Stomach (tissue), 9 donors: ENCODE data around the gene CRACR2A. TPM values are rescaled to one million over a fixed set of nuclear protein-coding genes. Genes with fewer than 3 reads are reported as not detected.
A peak's percentile ranks its signal among the peaks of the same experiment; 100 is the strongest.

Source experiments
- DNase-seq, 2 donors: peaks; one replicate each; pipeline versions ENCODE4 v3.0.0 to v3.0.0-alpha.2; 2013 to 2019
- H3K27ac ChIP-seq, 5 donors: fragments of 200-600 bp in 4 of 5; sonication (generic) in 4 of 5; one replicate each; pipeline ENCODE4 v1.5.1; 2013 to 2019; ENCODE audit warnings: mild to moderate bottlenecking in 1 of 5, moderate library complexity in 1 of 5
- H3K27me3 ChIP-seq, 3 donors: fragments of 200-600 bp; sonication (generic); one replicate each; pipeline ENCODE4 v1.5.1; 2017 to 2019; ENCODE audit warnings: mixed run types in 1 of 3
- H3K36me3 ChIP-seq, 4 donors: fragments of 200-600 bp; sonication (generic); 1 replicate in 3 of 4; 2 replicates in 1 of 4; pipeline ENCODE4 v1.5.1; 2016 to 2019
- H3K4me1 ChIP-seq, 4 donors: fragments of 200-600 bp; sonication (generic); one replicate each; pipeline ENCODE4 v1.5.1; 2016 to 2019
- H3K4me3 ChIP-seq, 4 donors: fragments of 200-600 bp; sonication (generic) in 3 of 4; one replicate each; pipeline ENCODE4 v1.5.1; 2016 to 2019; ENCODE audit warnings: mild to moderate bottlenecking in 1 of 4
- H3K9me3 ChIP-seq, 4 donors: fragments of 200-600 bp; sonication (generic); one replicate each; pipeline ENCODE4 v1.5.1; 2016 to 2019
- EP300 ChIP-seq: sonication (generic); formaldehyde crosslinking; IDR thresholded peaks from one replicate; pipeline ENCODE4 v1.6.1; 2017; ENCODE audit warnings: antibody characterized with exemption
- POLR2A ChIP-seq, 4 donors: fragments of 450-650 bp; IDR thresholded peaks; one replicate each; pipeline ENCODE4 v1.6.1; 2016; ENCODE audit warnings: antibody characterized with exemption in 4 of 4, control low read depth in 2 of 4, mild to moderate bottlenecking in 1 of 4, moderate library complexity in 1 of 4
- POLR2AphosphoS5 ChIP-seq, 3 donors: sonication (generic); formaldehyde crosslinking; IDR thresholded peaks; one replicate each; pipeline ENCODE4 v1.6.1; 2016; ENCODE audit warnings: antibody characterized with exemption in 3 of 3
- WGBS, 5 donors: extraction: QIAGEN DNeasy Blood & Tissue Kit in 3 of 5; methylation state at CpG; one replicate each; pipeline versions ENCODE4 v1.1.5 to v1.1.7; 2013 to 2018; 5-methylcytosine and 5-hydroxymethylcytosine counted together
- intact Hi-C: fragments of 100-400 bp; cut with DNase I; formaldehyde crosslinking; loops from one replicate; pipeline ENCODE4 v1.15.1; 2023; ENCODE audit warnings: low total_unique reads
- polyA plus RNA-seq, 3 donors: library from polyadenylated mRNA; stranded (reverse); fragments of 200-250 nt; gene quantifications; one replicate each; pipeline ENCODE4 v1.2.3, GENCODE V29; 2013
- total RNA-seq, 5 donors: library from RNA; depleted of rRNA; stranded (reverse); fragments of >200 nt; gene quantifications; one replicate each; pipeline versions ENCODE4 v1.1.0 to v1.2.3, GENCODE V29; 2014 to 2016
- TF ChIP-seq, protein P1 (sequence below), 7 experiments: fragments of 450-650 bp in 4 of 7; fragments of 200-600 bp in 3 of 7; sonication (generic) in 3 of 7; IDR thresholded peaks; one replicate each; pipeline ENCODE4 v1.5.1; 2016 to 2019; ENCODE audit warnings: antibody characterized with exemption in 7 of 7, control low read depth in 2 of 7, mild to moderate bottlenecking in 1 of 7
- donor health status: healthy with polysubstance abuse.
- donor health status: Bipolar disorder and iron deficiency.
- donor health status: healthy.

Gene CRACR2A
- total and polyA plus RNA-seq, 8 donors = 0.15 to 66.6 (median 3.1) TPM

DNA sequence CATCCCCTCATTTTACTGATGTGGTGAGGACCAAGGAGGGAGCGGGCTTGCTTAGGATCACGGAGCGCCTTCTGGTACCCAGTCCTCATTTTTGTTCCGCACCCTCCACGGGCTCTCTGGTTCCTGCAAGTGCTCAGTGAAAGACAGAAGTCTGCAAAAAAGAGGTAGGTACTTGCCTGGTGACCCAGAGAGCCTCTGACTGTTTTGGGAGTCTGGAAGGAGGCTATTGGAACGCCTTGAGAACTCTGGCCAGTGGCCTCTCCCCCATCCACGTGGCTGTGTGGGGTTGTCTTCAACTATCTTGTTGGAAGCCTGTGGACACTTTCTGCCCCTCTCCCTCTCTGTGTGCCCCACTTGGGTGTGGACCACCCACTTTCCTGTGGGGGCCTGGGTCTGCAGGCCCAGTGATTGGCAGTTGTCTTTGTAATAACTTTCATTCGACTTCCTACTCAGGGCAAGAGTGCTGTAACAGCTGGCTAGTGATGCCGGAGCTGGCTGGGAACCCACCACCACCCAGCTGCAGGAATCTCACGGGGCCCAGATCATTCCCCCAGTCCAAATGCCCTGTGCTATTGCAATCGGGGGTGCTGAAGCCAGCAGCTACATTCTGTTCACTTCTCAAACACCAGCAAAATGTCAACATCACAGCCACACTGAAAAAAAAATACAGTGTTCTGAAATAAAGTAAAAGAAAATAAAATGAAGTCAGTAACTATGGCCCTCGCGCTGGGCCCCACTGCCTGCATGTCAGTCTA is 139.1 kb downstream of the CRACR2A start:
- Histone ChIP-seq H3K9me3 (no peaks in the 10 kb centered on the region), H3K27ac (no peak overlapping the region), H3K4me1 (no peaks in the 10 kb centered on the region), H3K27me3 (no peaks in the 10 kb centered on the region), H3K36me3 (peaks cover 0 to 12% (median 11%) of the 10 kb centered on the region in 4 donors), H3K4me3 (no peak overlapping the region)
- no peak for DNase-seq
- TF ChIP-seq, protein P1, sequence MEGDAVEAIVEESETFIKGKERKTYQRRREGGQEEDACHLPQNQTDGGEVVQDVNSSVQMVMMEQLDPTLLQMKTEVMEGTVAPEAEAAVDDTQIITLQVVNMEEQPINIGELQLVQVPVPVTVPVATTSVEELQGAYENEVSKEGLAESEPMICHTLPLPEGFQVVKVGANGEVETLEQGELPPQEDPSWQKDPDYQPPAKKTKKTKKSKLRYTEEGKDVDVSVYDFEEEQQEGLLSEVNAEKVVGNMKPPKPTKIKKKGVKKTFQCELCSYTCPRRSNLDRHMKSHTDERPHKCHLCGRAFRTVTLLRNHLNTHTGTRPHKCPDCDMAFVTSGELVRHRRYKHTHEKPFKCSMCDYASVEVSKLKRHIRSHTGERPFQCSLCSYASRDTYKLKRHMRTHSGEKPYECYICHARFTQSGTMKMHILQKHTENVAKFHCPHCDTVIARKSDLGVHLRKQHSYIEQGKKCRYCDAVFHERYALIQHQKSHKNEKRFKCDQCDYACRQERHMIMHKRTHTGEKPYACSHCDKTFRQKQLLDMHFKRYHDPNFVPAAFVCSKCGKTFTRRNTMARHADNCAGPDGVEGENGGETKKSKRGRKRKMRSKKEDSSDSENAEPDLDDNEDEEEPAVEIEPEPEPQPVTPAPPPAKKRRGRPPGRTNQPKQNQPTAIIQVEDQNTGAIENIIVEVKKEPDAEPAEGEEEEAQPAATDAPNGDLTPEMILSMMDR (IDR thresholded peaks at IDR 0.05) = no peak
- TF ChIP-seq EP300 (no peak), POLR2AphosphoS5 (IDR thresholded peaks at IDR 0.05) (no peak), POLR2A (IDR thresholded peaks at IDR 0.05) (no peak)
- intact Hi-C loops = no loop called here
- 87 to 96% (median 89%) methylated on average over 11 to 13 of the region's 13 CpGs for WGBS, 5 donors

- 52 to 69% (median 68%) methylated on average over 8 of the region's 8 CpGs for WGBS, 5 donors
- H3K36me3 ChIP-seq = peaks cover 0 to 12% (median 11%) of the 10 kb centered on the region in 4 donors
- intact Hi-C loops = no loop called here
- DNase-seq = peak in 1 of 2 donors; percentile 25
- H3K27me3 ChIP-seq = no peaks in the 10 kb centered on the region
- H3K4me1 ChIP-seq = no peaks in the 10 kb centered on the region
- H3K27ac ChIP-seq = no peak overlapping the region
- TF ChIP-seq, protein P1 (IDR thresholded peaks at IDR 0.05) = no peak
- TF ChIP-seq POLR2AphosphoS5 (IDR thresholded peaks at IDR 0.05) (no peak), POLR2A (IDR thresholded peaks at IDR 0.05) (no peak), EP300 (no peak)
- H3K4me3 ChIP-seq = no peak overlapping the region
- H3K9me3 ChIP-seq = no peaks in the 10 kb centered on the region
Measured at GRCh38 chr12:3611860-3612703, 140.8 kb downstream of the CRACR2A start.

DNA sequence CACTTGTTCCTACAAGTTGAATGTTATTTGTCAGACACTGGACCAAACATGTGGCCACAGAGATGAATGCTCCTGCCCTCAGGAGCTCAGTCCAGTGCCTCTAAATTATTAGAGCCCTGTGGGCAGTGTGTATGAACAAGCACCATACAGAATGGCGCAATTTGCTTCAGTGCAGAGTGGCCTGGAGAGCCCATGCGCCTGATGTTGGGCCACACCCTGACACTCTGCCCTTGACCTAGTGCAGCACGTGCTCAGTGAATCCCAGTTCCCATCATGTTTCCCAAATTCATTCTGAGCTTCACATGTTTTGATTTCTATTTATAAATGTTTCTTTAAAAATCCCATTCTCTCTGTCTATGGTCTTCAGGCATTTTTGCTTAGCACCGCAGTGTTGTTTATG is 145.1 kb downstream of the CRACR2A start:
- no peak for TF ChIP-seq POLR2AphosphoS5 (IDR thresholded peaks at IDR 0.05)
- no peak for TF ChIP-seq POLR2A (IDR thresholded peaks at IDR 0.05)
- no peak for TF ChIP-seq EP300
- TF ChIP-seq, protein P1 (IDR thresholded peaks at IDR 0.05) = no peak
- H3K36me3 ChIP-seq = no peaks in the 10 kb centered on the region
- H3K4me3 ChIP-seq = no peak overlapping the region
- intact Hi-C loops = no loop called here
- H3K9me3 ChIP-seq = no peaks in the 10 kb centered on the region
- 82 to 95% (median 91%) methylated on average over 4 of the region's 4 CpGs for WGBS, 5 donors
- H3K4me1 ChIP-seq = peaks cover 0 to 12% (median 3%) of the 10 kb centered on the region in 4 donors
- H3K27ac ChIP-seq = no peak overlapping the region
- no peak for DNase-seq
- H3K27me3 ChIP-seq = peaks cover 0 to 20% (median 4%) of the 10 kb centered on the region in 3 donors

- intact Hi-C loops = no loop called here
- Histone ChIP-seq H3K4me3 (no peak overlapping the region), H3K4me1 (peaks cover 0 to 12% (median 3%) of the 10 kb centered on the region in 4 donors), H3K27me3 (peaks cover 0 to 26% (median 4%) of the 10 kb centered on the region in 3 donors), H3K36me3 (no peaks in the 10 kb centered on the region), H3K9me3 (no peaks in the 10 kb centered on the region), H3K27ac (no peak overlapping the region)
- TF ChIP-seq POLR2AphosphoS5 (IDR thresholded peaks at IDR 0.05) (no peak), POLR2A (IDR thresholded peaks at IDR 0.05) (no peak), EP300 (no peak)
- TF ChIP-seq, protein P1 (IDR thresholded peaks at IDR 0.05) = no peak
- no peak for DNase-seq
- WGBS, 5 donors = 71 to 86% (median 83%) methylated on average over 9 of the region's 9 CpGs
Measured at GRCh38 chr12:3607039-3607720, 145.7 kb downstream of the CRACR2A start.
